Gastroesophageal sphincter (tissue), 4 donors: ENCODE measurements around the gene FOXL3. TPM values are rescaled to one million over a fixed set of nuclear protein-coding genes. Genes with fewer than 3 reads are reported as not detected.
A peak's percentile ranks its signal among the peaks of the same experiment; 100 is the strongest.

Experiments used
- ATAC-seq: fragments of 150-250 bp; one replicate; pipeline ENCODE4 v1.9.1; 2016; ENCODE audit warnings: mild to moderate bottlenecking, moderate library complexity
- H3K27ac ChIP-seq, 4 donors: fragments of 200-600 bp; sonication (generic) in 3 of 4; 1 replicate in 3 of 4; 2 replicates in 1 of 4; pipeline ENCODE4 v1.5.1; 2016 to 2019
- H3K27me3 ChIP-seq: fragments of 200-600 bp; sonication (generic); one replicate; pipeline ENCODE4 v1.5.1; 2019
- H3K36me3 ChIP-seq, 2 donors: fragments of 200-600 bp; sonication (generic); one replicate each; pipeline ENCODE4 v1.5.1; 2019; ENCODE audit warnings: control low read depth in 1 of 2
- H3K4me1 ChIP-seq, 3 donors: fragments of 200-600 bp; sonication (generic); 1 replicate in 2 of 3; 2 replicates in 1 of 3; pipeline ENCODE4 v1.5.1; 2016 to 2019; ENCODE audit warnings: control low read depth in 2 of 3
- H3K4me3 ChIP-seq, 2 donors: fragments of 200-600 bp; sonication (generic); one replicate each; pipeline ENCODE4 v1.5.1; 2019; ENCODE audit warnings: mild to moderate bottlenecking in 1 of 2, moderate library complexity in 1 of 2
- H3K9me3 ChIP-seq, 3 donors: fragments of 200-600 bp; sonication (generic); one replicate each; pipeline ENCODE4 v1.5.1; 2017 to 2019; ENCODE audit warnings: control low read depth in 2 of 3
- EP300 ChIP-seq: sonication (generic); formaldehyde crosslinking; IDR thresholded peaks from one replicate; pipeline ENCODE4 v1.6.1; 2017; ENCODE audit warnings: antibody characterized with exemption, mild to moderate bottlenecking
- POLR2A ChIP-seq, 2 donors: fragments of 450-650 bp; IDR thresholded peaks; one replicate each; pipeline ENCODE4 v1.6.1; 2017; ENCODE audit warnings: antibody characterized with exemption in 2 of 2, mild to moderate bottlenecking in 2 of 2, moderate library complexity in 1 of 2
- POLR2AphosphoS5 ChIP-seq: sonication (generic); formaldehyde crosslinking; IDR thresholded peaks from one replicate; pipeline ENCODE4 v1.6.1; 2017; ENCODE audit warnings: antibody characterized with exemption
- whole genome bisulfite sequencing, 2 donors: methylation state at CpG; one replicate each; pipeline ENCODE4 v1.1.5; 2018; ENCODE audit warnings: low coverage in 1 of 2; 5-methylcytosine and 5-hydroxymethylcytosine counted together
- total RNA-seq, 4 donors: library from RNA; depleted of rRNA; stranded (reverse); fragments of >200 nt; gene quantifications; one replicate each; pipeline ENCODE4 v1.1.0, GENCODE V29; 2016
- TF ChIP-seq, protein P1 (sequence below), 4 experiments: fragments of 200-600 bp in 2 of 4; fragments of 450-650 bp in 2 of 4; sonication (generic) in 1 of 4; IDR thresholded peaks; one replicate each; pipeline ENCODE4 v1.5.1; 2017 to 2019; ENCODE audit warnings: antibody characterized with exemption in 4 of 4, mild to moderate bottlenecking in 2 of 4, moderate library complexity in 2 of 4

The FOXL3 gene
- total RNA-seq, 4 donors from 2014 or later = not detected

- Histone ChIP-seq H3K36me3 (no peaks in the 10 kb centered on the region), H3K4me3 (no peak overlapping the region), H3K4me1 (no peaks in the 10 kb centered on the region), H3K27me3 (no peaks in the 10 kb centered on the region), H3K9me3 (no peaks in the 10 kb centered on the region), H3K27ac (no peak overlapping the region)
- TF ChIP-seq, protein P1, sequence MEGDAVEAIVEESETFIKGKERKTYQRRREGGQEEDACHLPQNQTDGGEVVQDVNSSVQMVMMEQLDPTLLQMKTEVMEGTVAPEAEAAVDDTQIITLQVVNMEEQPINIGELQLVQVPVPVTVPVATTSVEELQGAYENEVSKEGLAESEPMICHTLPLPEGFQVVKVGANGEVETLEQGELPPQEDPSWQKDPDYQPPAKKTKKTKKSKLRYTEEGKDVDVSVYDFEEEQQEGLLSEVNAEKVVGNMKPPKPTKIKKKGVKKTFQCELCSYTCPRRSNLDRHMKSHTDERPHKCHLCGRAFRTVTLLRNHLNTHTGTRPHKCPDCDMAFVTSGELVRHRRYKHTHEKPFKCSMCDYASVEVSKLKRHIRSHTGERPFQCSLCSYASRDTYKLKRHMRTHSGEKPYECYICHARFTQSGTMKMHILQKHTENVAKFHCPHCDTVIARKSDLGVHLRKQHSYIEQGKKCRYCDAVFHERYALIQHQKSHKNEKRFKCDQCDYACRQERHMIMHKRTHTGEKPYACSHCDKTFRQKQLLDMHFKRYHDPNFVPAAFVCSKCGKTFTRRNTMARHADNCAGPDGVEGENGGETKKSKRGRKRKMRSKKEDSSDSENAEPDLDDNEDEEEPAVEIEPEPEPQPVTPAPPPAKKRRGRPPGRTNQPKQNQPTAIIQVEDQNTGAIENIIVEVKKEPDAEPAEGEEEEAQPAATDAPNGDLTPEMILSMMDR (IDR thresholded peaks at IDR 0.05) = no peak
- TF ChIP-seq EP300 (no peak), POLR2A (IDR thresholded peaks at IDR 0.05) (no peak), POLR2AphosphoS5 (no peak)
- WGBS, 2 donors = 79% methylated on average over 2 of the region's 3 CpGs; no CpG with 5 or more reads in 1 of the 2 donors
- no peak for ATAC-seq
Measured at GRCh38 chr7:339062-339342, 49.0 kb downstream of the FOXL3 start.

DNA sequence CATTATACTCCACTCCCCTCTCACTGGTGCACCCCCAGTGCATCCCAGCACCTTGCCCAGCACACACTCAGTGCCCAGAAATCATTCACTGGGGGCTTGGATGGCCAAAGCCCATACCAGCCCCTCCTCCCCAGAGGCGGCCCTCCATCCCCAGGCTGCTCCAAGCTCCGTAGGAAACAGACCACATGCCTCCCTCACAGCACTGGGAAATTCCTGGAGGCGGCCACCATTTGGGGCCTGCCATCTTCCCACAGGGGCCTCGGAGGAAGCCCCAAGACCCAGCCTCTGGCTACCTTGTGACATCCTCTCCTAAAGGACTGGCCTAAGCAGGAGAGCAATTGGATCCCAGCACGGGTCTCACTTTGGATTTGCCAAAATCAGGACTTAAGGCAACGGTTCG, 49.7 kb downstream of the FOXL3 start:
- TF ChIP-seq, protein P1 (IDR thresholded peaks at IDR 0.05) = no peak
- TF ChIP-seq POLR2AphosphoS5 = no peak
- TF ChIP-seq POLR2A (IDR thresholded peaks at IDR 0.05) = no peak
- TF ChIP-seq EP300 = no peak
- no CpG with 5 or more reads among the region's 7 CpGs for WGBS, 2 donors
- ATAC-seq = no peak
- no peaks in the 10 kb centered on the region for H3K27me3 ChIP-seq
- no peak overlapping the region for H3K4me3 ChIP-seq
- no peak overlapping the region for H3K27ac ChIP-seq
- no peaks in the 10 kb centered on the region for H3K4me1 ChIP-seq
- no peaks in the 10 kb centered on the region for H3K9me3 ChIP-seq
- no peaks in the 10 kb centered on the region for H3K36me3 ChIP-seq

DNA sequence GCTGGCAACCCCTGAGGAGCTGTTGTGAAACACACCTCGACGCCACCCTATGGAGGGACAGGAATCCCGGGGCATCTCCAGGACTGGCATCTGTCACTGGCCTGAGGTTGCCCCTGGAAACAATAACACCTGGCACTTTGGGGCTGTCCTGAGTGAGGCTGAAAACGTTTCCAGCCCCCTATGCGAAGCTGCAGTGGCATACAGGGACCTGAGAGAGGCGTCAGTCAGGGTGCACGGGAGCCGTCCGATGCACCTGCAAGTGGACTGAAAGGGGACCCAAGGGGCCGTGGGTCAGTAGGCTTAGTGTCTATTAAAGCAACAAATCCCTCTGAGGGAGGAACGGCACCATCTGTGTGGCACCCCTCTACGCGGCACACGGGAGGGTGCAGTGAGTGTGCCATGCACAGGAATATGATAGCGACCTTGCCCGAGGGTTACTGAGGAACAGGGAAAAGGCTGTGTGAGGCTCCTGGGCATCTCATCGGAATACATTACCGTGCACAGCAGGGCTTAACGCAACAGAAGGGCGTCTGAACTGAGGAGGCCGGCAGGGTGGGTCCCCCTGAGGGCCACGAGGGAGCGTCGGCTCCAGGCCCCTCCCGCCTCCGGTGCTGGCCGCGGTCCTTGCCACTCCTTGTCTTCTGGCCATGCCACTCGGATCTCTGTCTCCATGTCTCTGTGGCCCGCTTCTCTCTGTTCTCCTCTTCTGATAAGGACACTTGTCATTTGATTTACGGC, 50.4 kb downstream of the FOXL3 start:
- Histone ChIP-seq H3K27me3 (no peaks in the 10 kb centered on the region), H3K4me1 (no peaks in the 10 kb centered on the region), H3K27ac (peak overlapping the region in 2 of 4 donors; percentile 7 to 46), H3K9me3 (no peaks in the 10 kb centered on the region), H3K36me3 (no peaks in the 10 kb centered on the region), H3K4me3 (no peak overlapping the region)
- 53 to 72% methylated on average over 3 to 15 of the region's 31 CpGs for WGBS, 2 donors
- no peak for ATAC-seq
- TF ChIP-seq POLR2AphosphoS5 (no peak), EP300 (no peak), POLR2A (IDR thresholded peaks at IDR 0.05) (no peak)
- TF ChIP-seq, protein P1 (IDR thresholded peaks at IDR 0.05) = no peak

Other genes starting within 250 kb of the FOXL3 start
- 10 to 100 TPM; 41.9 to 87.5 (median 73.6) TPM for gene FAM20C, start 97.6 kb upstream of the FOXL3 start, total RNA-seq
- gene PDGFA, start 229.7 kb downstream of the FOXL3 start, total RNA-seq = 100 to 1,000 TPM in 2 of 4 donors, 10 to 100 TPM in 2; 66.0 to 162 (median 120) TPM